ENCODE results near the gene DSCAM.
"Not testable (repeated sequence)": the region's sequence is repeated elsewhere in the genome, so short reads cannot be mapped to it uniquely, and the experiment has no call there.

Gene DSCAM, protein sequence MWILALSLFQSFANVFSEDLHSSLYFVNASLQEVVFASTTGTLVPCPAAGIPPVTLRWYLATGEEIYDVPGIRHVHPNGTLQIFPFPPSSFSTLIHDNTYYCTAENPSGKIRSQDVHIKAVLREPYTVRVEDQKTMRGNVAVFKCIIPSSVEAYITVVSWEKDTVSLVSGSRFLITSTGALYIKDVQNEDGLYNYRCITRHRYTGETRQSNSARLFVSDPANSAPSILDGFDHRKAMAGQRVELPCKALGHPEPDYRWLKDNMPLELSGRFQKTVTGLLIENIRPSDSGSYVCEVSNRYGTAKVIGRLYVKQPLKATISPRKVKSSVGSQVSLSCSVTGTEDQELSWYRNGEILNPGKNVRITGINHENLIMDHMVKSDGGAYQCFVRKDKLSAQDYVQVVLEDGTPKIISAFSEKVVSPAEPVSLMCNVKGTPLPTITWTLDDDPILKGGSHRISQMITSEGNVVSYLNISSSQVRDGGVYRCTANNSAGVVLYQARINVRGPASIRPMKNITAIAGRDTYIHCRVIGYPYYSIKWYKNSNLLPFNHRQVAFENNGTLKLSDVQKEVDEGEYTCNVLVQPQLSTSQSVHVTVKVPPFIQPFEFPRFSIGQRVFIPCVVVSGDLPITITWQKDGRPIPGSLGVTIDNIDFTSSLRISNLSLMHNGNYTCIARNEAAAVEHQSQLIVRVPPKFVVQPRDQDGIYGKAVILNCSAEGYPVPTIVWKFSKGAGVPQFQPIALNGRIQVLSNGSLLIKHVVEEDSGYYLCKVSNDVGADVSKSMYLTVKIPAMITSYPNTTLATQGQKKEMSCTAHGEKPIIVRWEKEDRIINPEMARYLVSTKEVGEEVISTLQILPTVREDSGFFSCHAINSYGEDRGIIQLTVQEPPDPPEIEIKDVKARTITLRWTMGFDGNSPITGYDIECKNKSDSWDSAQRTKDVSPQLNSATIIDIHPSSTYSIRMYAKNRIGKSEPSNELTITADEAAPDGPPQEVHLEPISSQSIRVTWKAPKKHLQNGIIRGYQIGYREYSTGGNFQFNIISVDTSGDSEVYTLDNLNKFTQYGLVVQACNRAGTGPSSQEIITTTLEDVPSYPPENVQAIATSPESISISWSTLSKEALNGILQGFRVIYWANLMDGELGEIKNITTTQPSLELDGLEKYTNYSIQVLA (N-terminal part only)

DNA sequence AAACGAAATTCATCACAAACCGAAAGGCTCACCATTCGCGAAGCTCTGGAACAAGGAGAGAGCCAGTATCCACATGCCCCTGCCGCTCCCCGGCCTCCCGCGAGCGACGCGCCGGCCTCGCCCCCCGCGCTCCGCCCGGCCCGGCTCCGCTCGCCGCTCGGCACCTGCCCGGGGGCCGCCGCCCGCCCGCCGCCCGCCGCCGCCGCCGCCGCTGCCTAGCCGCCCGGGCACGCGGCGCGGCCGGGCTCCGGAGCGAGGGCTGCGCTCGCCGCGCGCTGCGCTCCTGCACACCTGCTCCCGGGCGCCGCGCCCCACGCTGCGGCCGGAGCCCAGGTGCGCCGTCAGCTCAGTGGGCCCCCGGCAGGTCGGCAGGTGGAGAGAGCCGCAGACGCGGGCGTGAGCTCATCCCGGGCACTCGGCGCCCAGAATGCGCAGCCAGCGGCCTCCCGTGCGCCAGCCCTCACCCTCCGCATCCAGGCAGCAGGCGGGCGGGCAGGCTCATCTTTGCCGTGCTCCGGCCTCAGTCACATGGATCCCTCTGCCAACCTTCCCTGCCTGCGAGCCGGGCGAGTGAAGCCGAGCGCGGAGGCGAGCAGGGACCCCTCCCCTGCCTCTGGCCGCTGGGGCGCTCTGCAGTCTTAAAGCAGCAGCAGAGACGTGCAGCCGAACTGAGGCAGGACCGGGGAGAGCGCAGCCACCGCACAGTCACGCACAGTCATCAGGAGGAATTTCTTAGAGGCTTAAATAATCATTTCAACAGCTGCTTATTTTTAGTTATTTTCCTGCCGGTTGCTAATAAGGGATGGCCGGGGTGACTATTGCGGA, at the start of gene DSCAM:
Gene DSCAM (minus strand): TSS at position 572 of the 825 bp plus-strand sequence. CDS start 497 bp downstream, at position 75.
- peak; percentile 66 for DNase-seq

- not testable (repeated sequence) for DNase-seq
These were observed 48.7 kb upstream of the DSCAM start for GRCh38 chr21:40895697-40896096.

GRCh38 chr21:40886931-40887330, 40.0 kb upstream of the DSCAM start:
- DNase-seq, result peak; percentile 78

- no peak for DNase-seq
These were observed 39.0 kb upstream of the DSCAM start for GRCh38 chr21:40886006-40886405.

DNA sequence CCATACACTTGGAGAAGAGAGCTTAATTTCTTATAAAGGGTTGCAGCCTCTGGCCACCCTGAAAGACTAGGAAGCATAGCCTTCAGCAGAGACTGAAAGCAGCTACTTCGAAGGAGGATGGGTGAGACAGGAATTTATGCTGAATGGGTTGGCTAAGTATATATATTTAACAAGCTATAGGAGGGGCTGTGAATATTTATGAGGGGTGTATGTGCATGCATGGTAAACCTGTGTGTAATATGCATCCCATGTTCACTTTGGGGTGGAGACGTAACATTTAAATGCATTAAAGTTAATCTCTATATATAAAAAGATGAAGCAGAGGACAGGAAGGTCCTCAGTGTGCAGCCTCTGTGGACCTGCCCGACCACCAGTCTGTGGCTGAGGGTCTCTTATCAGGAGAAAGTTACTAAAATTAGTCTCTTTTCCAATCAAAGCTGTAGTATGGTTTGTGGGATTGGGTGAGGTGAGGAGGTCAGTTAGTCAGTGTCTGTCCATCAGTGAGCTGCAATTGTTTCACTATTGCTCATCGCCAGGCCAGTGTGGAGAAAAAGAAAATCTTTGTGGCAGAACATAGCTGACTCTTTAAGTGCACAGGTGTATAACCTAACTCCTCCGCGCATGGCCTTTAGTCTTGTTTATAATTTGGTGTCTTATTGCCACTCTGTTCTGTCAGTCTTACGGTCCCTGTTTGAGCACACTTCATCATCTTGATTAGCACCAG, 35.4 kb upstream of the DSCAM start:
- DNase-seq, result no peak

- no peak for DNase-seq
These were observed 34.8 kb upstream of the DSCAM start for GRCh38 chr21:40881767-40882166.

- DNase-seq, result no peak
These were observed 24.1 kb upstream of the DSCAM start for GRCh38 chr21:40871099-40871498.

- DNase-seq, result no peak
These were observed 16.9 kb upstream of the DSCAM start for GRCh38 chr21:40863839-40864238.

- DNase-seq, result no peak
These were observed 11.6 kb upstream of the DSCAM start for GRCh38 chr21:40858517-40858916.

GRCh38 chr21:40853956-40854688, 7.2 kb upstream of the DSCAM start:
- no peak for DNase-seq

GRCh38 chr21:40852563-40852962, 5.6 kb upstream of the DSCAM start:
- no peak for DNase-seq

- no peak for DNase-seq
These were observed 4.8 kb upstream of the DSCAM start for GRCh38 chr21:40851749-40852148.

GRCh38 chr21:40850071-40850470, 3.1 kb upstream of the DSCAM start:
- DNase-seq, result no peak

DNA sequence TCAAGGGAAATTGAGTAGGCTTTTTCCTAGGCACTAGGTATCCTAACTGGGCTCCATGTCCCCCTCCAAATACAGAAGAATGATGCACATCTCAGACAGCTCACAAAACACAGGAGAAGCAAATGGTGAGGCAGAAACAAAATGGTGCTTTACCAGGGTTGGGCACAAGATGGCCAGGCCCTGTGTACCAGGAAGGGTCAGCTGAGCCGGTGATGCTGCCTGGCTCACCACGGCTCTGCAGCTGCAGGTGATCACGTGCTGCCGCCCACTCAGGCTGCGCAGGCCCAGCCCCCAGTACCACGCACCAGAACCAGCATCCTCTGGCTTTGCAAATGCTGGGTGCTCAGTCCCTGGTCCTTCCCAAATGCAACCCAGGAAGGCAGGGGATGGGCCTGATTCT, 993 bp upstream of the DSCAM start:
- no peak for DNase-seq

GRCh38 chr21:40846103-40846502, 855 bp downstream of the DSCAM start:
- DNase-seq, result no peak

DNA sequence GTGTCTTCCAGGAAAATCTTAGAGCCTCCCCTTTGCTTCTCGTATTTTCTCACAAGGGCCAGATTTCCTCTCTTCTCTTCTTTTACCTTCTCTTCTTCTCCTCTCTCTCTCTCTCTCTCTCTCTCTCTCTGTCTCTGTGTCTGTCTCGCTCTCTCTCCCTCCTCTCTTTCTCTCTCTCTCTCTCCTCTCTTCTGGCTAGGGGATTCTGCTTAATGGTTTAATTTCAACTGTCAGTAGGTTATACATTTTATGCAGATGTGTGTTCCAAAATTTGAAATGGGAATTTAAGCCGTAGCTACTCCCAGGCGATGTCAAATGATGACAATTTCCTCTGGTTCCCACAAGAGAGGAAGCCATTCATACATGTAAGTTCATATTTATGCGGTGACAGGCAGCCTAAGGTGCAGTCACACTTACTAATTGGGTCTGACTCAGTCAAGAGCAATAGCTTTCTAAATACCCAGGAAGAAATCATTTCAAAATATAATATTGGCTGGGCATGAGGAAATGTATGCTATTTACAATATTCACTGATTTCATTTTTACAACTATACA, 1.4 kb downstream of the DSCAM start:
- DNase-seq, result no peak

DNA sequence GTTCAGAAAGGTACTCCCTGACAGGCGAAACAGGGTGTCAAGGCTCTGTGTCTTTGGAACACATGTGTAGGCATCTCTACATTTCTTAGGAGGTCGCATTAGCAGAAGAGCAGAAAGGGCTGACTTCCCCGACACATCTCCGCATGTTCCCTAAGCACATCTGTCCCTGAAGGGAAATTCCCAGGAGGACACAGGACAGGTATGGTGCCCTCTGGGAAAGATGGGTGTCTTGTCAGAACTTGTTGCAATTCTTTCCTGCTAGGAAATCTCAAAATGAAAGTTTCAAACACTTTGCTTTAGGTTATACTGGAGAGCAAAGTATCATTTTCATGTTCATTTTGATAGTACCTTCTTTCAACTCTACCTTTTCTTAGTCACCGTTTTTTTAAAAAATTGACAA, 2.0 kb downstream of the DSCAM start:
- DNase-seq, result no peak

DNA sequence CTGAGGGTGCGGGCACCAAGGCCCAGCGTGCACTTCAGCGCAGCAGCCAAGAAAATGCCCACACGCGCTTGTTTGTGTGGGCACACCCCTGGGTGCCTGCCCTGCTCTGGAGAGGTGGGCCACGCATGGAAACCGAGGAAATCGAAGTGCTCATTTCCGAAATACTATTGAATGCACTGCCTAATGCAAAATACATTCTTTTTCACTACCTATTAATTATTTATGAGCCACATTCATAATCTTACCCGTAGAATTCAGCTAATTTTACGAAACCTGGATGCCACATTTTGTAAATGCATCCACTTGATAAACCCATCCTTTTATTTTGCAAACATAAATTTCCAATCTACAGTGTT, 4.8 kb downstream of the DSCAM start:
- no peak for DNase-seq

GRCh38 chr21:40841524-40842196, 5.3 kb downstream of the DSCAM start:
- DNase-seq, result peak; percentile 89

All from islet precursor cell (in vitro differentiated cells).